Adrenal gland (tissue), 12 donors: ENCODE results near the gene CHID1. TPM values are rescaled to one million over a fixed set of nuclear protein-coding genes. Genes with fewer than 3 reads are reported as not detected.
A peak's percentile ranks its signal among the peaks of the same experiment; 100 is the strongest.

Source experiments
- DNase-seq, 7 donors: peaks; one replicate each; pipeline ENCODE4 v3.0.0-alpha.2; 2019 to 2020
- H3K27ac ChIP-seq, 5 donors: fragments of 200-600 bp; sonication (generic) in 4 of 5; 1 replicate in 3 of 5; 2 replicates in 2 of 5; pipeline versions ENCODE4 v1.5.1 to v1.8.0; 2016 to 2020; ENCODE audit warnings: mild to moderate bottlenecking in 1 of 5
- H3K27me3 ChIP-seq: fragments of 200-600 bp; 2 replicates; pipeline ENCODE4 v1.8.0; 2021
- H3K36me3 ChIP-seq, 2 donors: fragments of 200-600 bp; replicated peaks in 1 of 2; 1 replicate in 1 of 2; 2 replicates in 1 of 2; pipeline versions ENCODE4 v1.5.1 to v1.8.0; 2018 to 2022
- H3K4me1 ChIP-seq, 2 donors: fragments of 200-600 bp; replicated peaks in 1 of 2; 1 replicate in 1 of 2; 2 replicates in 1 of 2; pipeline versions ENCODE4 v1.5.1 to v1.8.0; 2018 to 2021
- H3K4me3 ChIP-seq, 4 donors: fragments of 200-600 bp; sonication (generic) in 3 of 4; one replicate each; pipeline ENCODE4 v1.5.1; 2016 to 2018
- H3K9me3 ChIP-seq, 3 donors: fragments of 200-600 bp; sonication (generic) in 1 of 3; replicated peaks in 1 of 3; 1 replicate in 2 of 3; 2 replicates in 1 of 3; pipeline versions ENCODE4 v1.5.1 to v1.8.0; 2016 to 2021
- POLR2A ChIP-seq, 2 donors: fragments of 450-650 bp; IDR thresholded peaks; one replicate each; pipeline ENCODE4 v1.6.1; 2017; ENCODE audit warnings: antibody characterized with exemption in 2 of 2, mild to moderate bottlenecking in 2 of 2, moderate library complexity in 1 of 2
- WGBS, 4 donors: extraction: QIAGEN DNeasy Blood & Tissue Kit in 2 of 4; methylation state at CpG; one replicate each; pipeline versions ENCODE4 v1.1.5 to v1.1.7; 2013 to 2017; 5-methylcytosine and 5-hydroxymethylcytosine counted together
- intact Hi-C, 2 donors: fragments of 100-400 bp; cut with DNase I; formaldehyde crosslinking; loops; one replicate each; pipeline versions ENCODE4 v1.14.1 to v1.15.0; 2022 to 2023
- polyA plus RNA-seq, 3 donors: library from polyadenylated mRNA; stranded (reverse); fragments of 200-250 nt in 2 of 3; fragments of 350-450 nt in 1 of 3; fragmentation: Illumina TruSeq in 1 of 3; extraction: RNeasy Lipid Tissue Mini Kit (QIAGEN cat#74804) in 1 of 3; gene quantifications; one replicate each; pipeline ENCODE4 v1.2.3, GENCODE V29; 2013 to 2014
- total RNA-seq, 9 donors: library from RNA; depleted of rRNA in 4 of 9; stranded (reverse); fragments of >200 nt in 4 of 9; fragments of 120-200 nt in 1 of 9; fragmentation: NEBNext Ultra II Directional in 1 of 9; extraction: Animal tissue kit (Norgen Biotek cat#: 25700) in 1 of 9; gene quantifications; one replicate each; pipeline versions ENCODE4 v1.1.0 to v1.2.4, GENCODE V29; 2013 to 2023
- TF ChIP-seq, protein P1 (sequence below), 6 experiments: fragments of 450-650 bp in 4 of 6; fragments of 200-600 bp in 2 of 6; sonication (generic) in 1 of 6; IDR thresholded peaks; 1 replicate in 5 of 6; 2 replicates in 1 of 6; pipeline versions ENCODE4 v1.5.1 to v1.8.0; 2016 to 2021; ENCODE audit warnings: antibody characterized with exemption in 6 of 6, mild to moderate bottlenecking in 2 of 6, moderate library complexity in 1 of 6
- donor health status: healthy with polysubstance abuse.
- donor health status: Bipolar disorder and iron deficiency.
- donor health status: DM: yes; HTN: yes; CAD: no.
- donor health status: DM: no; HTN: no; CAD: no.
- donor health status: DM: no; HTN: no; CAD: no.
- donor health status: DM: yes; HTN: yes; CAD: no.

The CHID1 gene
- total and polyA plus RNA-seq, 12 donors: 39.2 to 220 (median 96.6) TPM

DNA sequence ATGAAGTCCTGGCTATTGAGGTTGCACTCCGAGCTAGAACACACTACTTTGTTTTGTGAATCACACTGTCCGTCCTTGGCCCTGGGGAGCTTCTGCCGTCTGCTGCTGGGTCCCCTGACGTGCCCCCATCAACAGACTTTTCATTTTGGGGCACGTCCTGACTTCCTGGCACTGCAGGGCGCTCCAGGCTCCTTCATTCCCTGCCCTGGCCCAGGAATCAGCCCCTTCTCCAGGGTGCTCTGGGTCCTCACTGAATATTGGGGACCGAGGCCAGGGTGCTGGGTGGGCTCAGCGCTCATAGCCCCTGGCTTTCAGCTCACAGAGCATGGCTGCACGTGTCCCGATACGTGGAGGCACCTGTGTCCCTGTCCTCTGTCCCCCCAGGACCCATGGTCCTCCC, 45.7 kb downstream of the CHID1 start:
- TF ChIP-seq POLR2A (IDR thresholded peaks at IDR 0.05): no peak
- intact Hi-C loops: loop anchor here in 1 of 2 donors (5.0 kb wide), 1 partner anchor 187 kb away; no protein-coding TSS in a partner anchor

GRCh38 chr11:863910-864827, 46.4 kb downstream of the CHID1 start:
- TF ChIP-seq, protein P1, sequence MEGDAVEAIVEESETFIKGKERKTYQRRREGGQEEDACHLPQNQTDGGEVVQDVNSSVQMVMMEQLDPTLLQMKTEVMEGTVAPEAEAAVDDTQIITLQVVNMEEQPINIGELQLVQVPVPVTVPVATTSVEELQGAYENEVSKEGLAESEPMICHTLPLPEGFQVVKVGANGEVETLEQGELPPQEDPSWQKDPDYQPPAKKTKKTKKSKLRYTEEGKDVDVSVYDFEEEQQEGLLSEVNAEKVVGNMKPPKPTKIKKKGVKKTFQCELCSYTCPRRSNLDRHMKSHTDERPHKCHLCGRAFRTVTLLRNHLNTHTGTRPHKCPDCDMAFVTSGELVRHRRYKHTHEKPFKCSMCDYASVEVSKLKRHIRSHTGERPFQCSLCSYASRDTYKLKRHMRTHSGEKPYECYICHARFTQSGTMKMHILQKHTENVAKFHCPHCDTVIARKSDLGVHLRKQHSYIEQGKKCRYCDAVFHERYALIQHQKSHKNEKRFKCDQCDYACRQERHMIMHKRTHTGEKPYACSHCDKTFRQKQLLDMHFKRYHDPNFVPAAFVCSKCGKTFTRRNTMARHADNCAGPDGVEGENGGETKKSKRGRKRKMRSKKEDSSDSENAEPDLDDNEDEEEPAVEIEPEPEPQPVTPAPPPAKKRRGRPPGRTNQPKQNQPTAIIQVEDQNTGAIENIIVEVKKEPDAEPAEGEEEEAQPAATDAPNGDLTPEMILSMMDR (IDR thresholded peaks at IDR 0.05): no peak
- no peak for TF ChIP-seq POLR2A (IDR thresholded peaks at IDR 0.05)
- peaks cover 0 to 4% of the 10 kb centered on the region in 2 donors for H3K36me3 ChIP-seq
- 85 to 93% (median 86%) methylated on average over 11 to 31 of the region's 31 CpGs for WGBS, 4 donors
- no peak for DNase-seq
- no peak overlapping the region for H3K27ac ChIP-seq
- intact Hi-C loops: loop anchor here in 1 of 2 donors (5.0 kb wide), 1 partner anchor 188 kb away; no protein-coding TSS in a partner anchor
- H3K4me1 ChIP-seq: peaks cover 0 to 19% of the 10 kb centered on the region in 2 donors
- H3K4me3 ChIP-seq: no peak overlapping the region
- H3K27me3 ChIP-seq: no peaks in the 10 kb centered on the region
- H3K9me3 ChIP-seq: no peaks in the 10 kb centered on the region

More for the DNA sequence above, 45.7 kb downstream of the CHID1 start:
- no peak for DNase-seq
- Histone ChIP-seq H3K9me3 (no peaks in the 10 kb centered on the region), H3K4me1 (peaks cover 0 to 15% of the 10 kb centered on the region in 2 donors), H3K36me3 (peaks cover 0 to 4% of the 10 kb centered on the region in 2 donors), H3K27me3 (no peaks in the 10 kb centered on the region), H3K4me3 (no peak overlapping the region), H3K27ac (no peak overlapping the region)
- WGBS, 4 donors: 66 to 89% (median 77%) methylated on average over 5 to 11 of the region's 11 CpGs

DNA sequence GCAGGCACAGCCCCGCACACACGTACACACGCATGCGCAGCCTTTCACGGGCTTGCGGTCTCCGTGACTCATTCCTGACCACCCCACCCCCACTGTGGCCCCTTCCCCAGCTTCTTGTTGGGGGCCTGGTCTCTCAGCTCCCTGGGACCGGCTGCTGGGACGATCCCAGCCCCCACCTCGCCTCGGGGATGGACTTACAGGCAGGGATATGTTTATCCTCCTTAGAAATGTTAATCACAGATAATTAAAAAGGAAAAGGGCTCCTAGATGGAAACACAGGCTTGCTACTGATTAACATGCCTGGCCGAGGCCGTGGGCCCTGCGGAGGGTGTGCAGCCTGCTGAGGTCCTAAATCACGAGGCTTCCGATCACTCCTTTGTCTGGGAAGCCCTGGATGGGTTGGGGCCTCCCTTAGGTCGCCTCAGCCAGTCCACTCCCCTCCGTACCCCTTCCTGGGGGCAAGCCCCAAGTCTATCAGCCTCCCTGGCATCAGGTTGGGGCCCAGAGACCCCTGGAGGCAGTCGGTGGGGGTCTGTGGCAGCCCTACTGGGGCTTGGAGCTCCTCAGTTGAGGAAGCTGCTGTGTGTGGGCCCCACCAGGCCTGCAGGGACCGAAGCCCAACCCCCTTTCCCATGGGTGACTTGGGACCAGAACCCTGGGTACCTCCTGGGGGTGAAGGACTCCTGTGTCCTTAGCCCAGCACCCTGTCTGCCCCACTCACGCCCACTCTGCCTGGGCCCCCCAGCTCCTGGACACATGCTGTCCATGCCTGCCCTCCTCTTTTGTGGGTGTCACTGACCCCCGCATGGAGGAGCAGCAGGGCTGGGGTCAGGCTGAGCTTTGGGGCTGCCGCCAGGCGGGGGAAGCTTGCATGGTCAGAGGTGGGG, 47.3 kb downstream of the CHID1 start:
- peaks cover 0 to 19% of the 10 kb centered on the region in 2 donors for H3K4me1 ChIP-seq
- no peaks in the 10 kb centered on the region for H3K27me3 ChIP-seq
- no peak overlapping the region for H3K27ac ChIP-seq
- DNase-seq: peak in 1 of 7 donors; percentile 31
- H3K9me3 ChIP-seq: no peaks in the 10 kb centered on the region
- no peak overlapping the region for H3K4me3 ChIP-seq
- TF ChIP-seq, protein P1 (IDR thresholded peaks at IDR 0.05): no peak
- no peak for TF ChIP-seq POLR2A (IDR thresholded peaks at IDR 0.05)
- H3K36me3 ChIP-seq: peaks cover 0 to 4% of the 10 kb centered on the region in 2 donors
- intact Hi-C loops: loop anchor here in 1 of 2 donors (5.0 kb wide), 1 partner anchor 189 kb away; no protein-coding TSS in a partner anchor
- WGBS, 4 donors: 57 to 74% (median 63%) methylated on average over 16 to 24 of the region's 24 CpGs

DNA sequence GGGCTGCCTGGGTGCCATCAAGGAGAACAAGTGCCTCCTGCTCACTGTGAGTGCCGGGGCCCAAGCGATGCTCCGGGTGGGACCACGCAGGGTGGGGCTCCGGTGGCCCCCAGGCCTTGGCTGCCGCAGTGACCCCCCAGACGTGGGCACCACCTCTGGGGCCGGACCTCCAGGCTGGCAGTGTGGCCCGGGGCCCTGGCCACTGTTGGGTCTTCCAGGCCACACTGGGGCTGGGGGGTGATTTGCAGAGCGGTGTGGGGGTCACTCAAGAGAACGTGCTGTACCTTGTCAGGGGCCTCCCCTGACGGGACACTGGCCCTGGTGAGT, 48.0 kb downstream of the CHID1 start:
- Histone ChIP-seq H3K4me1 (peaks cover 0 to 19% of the 10 kb centered on the region in 2 donors), H3K27ac (no peak overlapping the region), H3K4me3 (no peak overlapping the region), H3K9me3 (no peaks in the 10 kb centered on the region), H3K36me3 (peaks cover 0 to 4% of the 10 kb centered on the region in 2 donors), H3K27me3 (no peaks in the 10 kb centered on the region)
- intact Hi-C loops: loop anchor here in 1 of 2 donors (5.0 kb wide), 1 partner anchor 190 kb away; no protein-coding TSS in a partner anchor
- no peak for TF ChIP-seq POLR2A (IDR thresholded peaks at IDR 0.05)
- TF ChIP-seq, protein P1 (IDR thresholded peaks at IDR 0.05): no peak
- no peak for DNase-seq
- 43 to 65% (median 60%) methylated on average over 3 to 12 of the region's 12 CpGs for WGBS, 4 donors
